Neuron (in vitro differentiated cells): ENCODE data around the gene SLC2A9.

Source experiments
- H2AFZ ChIP-seq: one replicate; pipeline ENCODE4 v1.6.1; 2013; ENCODE audit warnings: low read depth, mild to moderate bottlenecking, inconsistent platforms, low read length, moderate library complexity
- H3K27me3 ChIP-seq: one replicate; pipeline ENCODE4 v1.6.1; 2013; ENCODE audit warnings: low read length; ENCODE audit not compliant: insufficient read depth
- H3K36me3 ChIP-seq: one replicate; pipeline ENCODE4 v1.6.1; 2013; ENCODE audit warnings: low read length; ENCODE audit not compliant: insufficient read depth
- H3K4me1 ChIP-seq: one replicate; pipeline ENCODE4 v1.6.1; 2013; ENCODE audit warnings: low read length; ENCODE audit not compliant: insufficient read depth
- H3K4me3 ChIP-seq: 2 replicates; pipeline ENCODE4 v1.5.1; 2013; ENCODE audit warnings: mild to moderate bottlenecking, low read length, moderate library complexity
- H3K9me3 ChIP-seq: one replicate; pipeline ENCODE4 v1.6.1; 2013; ENCODE audit warnings: low read length

The SLC2A9 gene

GRCh38 chr4:9889306-9889705 is 132.0 kb downstream of the SLC2A9 start:
- no peak overlapping the region for H2AFZ ChIP-seq
- H3K36me3 ChIP-seq, result no peaks in the 10 kb centered on the region
- no peaks in the 10 kb centered on the region for H3K4me1 ChIP-seq
- H3K4me3 ChIP-seq, result no peak overlapping the region
- no peaks in the 10 kb centered on the region for H3K27me3 ChIP-seq
- H3K9me3 ChIP-seq, result no peaks in the 10 kb centered on the region

GRCh38 chr4:9885958-9886357 is 135.3 kb downstream of the SLC2A9 start:
- no peaks in the 10 kb centered on the region for H3K4me1 ChIP-seq
- no peak overlapping the region for H2AFZ ChIP-seq
- no peaks in the 10 kb centered on the region for H3K27me3 ChIP-seq
- no peak overlapping the region for H3K4me3 ChIP-seq
- no peaks in the 10 kb centered on the region for H3K9me3 ChIP-seq
- H3K36me3 ChIP-seq, result no peaks in the 10 kb centered on the region

DNA sequence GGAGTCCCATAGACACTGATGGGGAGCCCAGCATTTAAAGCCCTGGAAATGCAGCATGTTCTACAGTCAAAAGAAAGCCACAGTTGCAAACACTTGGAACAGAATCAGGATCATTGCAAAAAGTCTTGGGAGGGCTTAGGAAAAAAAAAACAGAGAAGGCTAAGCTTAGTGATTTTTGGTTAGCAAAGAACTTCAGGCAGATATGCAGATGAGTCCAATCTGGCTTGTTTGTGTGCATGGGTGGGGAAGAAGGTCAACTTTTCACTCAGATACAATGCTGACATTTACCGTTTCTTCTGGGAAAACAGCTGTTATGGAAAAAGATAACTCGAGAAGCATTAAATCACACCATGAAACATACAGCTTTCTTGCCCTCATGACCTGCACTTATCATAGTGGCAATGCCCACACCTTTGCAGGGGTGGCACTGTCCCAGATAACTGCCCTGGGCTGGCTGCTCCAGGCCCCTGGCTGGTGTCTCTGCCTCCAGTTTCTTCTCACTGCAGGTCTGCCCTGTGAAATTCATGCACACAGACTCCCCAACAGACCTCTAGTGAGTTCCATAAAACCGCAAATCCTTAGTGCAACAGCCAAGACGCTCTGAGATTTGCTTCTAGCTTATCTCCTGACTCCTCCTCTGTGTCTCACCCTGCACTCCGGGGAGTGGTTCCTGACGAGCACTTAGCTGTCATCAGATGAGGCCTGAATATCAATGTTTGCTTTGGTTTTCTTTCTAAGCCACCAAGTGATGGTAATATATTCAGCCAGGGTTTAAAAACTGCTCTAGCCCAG is 140.7 kb downstream of the SLC2A9 start:
- no peaks in the 10 kb centered on the region for H3K36me3 ChIP-seq
- H2AFZ ChIP-seq, result no peak overlapping the region
- H3K9me3 ChIP-seq, result no peaks in the 10 kb centered on the region
- H3K4me3 ChIP-seq, result no peak overlapping the region
- no peaks in the 10 kb centered on the region for H3K27me3 ChIP-seq
- no peaks in the 10 kb centered on the region for H3K4me1 ChIP-seq

- Histone ChIP-seq H3K9me3 (no peaks in the 10 kb centered on the region), H3K4me1 (no peaks in the 10 kb centered on the region), H3K36me3 (no peaks in the 10 kb centered on the region), H3K27me3 (no peaks in the 10 kb centered on the region), H3K4me3 (no peak overlapping the region), H2AFZ (no peak overlapping the region)
These were observed 144.2 kb downstream of the SLC2A9 start for GRCh38 chr4:9877123-9877522.

GRCh38 chr4:9875516-9875915 is 145.8 kb downstream of the SLC2A9 start:
- Histone ChIP-seq H3K4me3 (no peak overlapping the region), H3K36me3 (no peaks in the 10 kb centered on the region), H3K4me1 (no peaks in the 10 kb centered on the region), H3K27me3 (no peaks in the 10 kb centered on the region), H2AFZ (no peak overlapping the region), H3K9me3 (no peaks in the 10 kb centered on the region)

DNA sequence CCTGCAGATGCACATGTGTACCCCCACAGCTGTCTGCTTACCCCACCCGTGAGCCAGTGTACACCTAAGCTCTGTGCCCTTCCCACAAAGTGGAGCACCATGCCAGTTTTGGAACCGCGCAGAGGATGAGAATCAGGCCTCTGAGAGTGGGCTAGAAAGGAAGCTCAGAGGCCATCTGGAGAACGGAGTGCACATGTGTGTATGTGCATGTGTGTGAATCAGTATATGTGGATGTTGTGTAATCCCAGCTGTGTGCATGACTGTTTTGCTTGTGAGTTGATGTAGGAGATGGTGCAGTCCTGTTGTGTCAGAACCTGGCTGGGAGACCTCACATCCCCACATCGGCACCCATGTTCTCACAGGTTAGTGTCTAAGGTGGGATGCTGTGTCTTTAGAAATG is 146.9 kb downstream of the SLC2A9 start:
- Histone ChIP-seq H3K9me3 (no peaks in the 10 kb centered on the region), H3K4me3 (no peak overlapping the region), H3K36me3 (no peaks in the 10 kb centered on the region), H3K4me1 (no peaks in the 10 kb centered on the region), H2AFZ (no peak overlapping the region), H3K27me3 (no peaks in the 10 kb centered on the region)

GRCh38 chr4:9870165-9870790 is 151.0 kb downstream of the SLC2A9 start:
- Histone ChIP-seq H2AFZ (no peak overlapping the region), H3K27me3 (no peaks in the 10 kb centered on the region), H3K36me3 (no peaks in the 10 kb centered on the region), H3K4me3 (no peak overlapping the region), H3K9me3 (no peaks in the 10 kb centered on the region), H3K4me1 (no peaks in the 10 kb centered on the region)

DNA sequence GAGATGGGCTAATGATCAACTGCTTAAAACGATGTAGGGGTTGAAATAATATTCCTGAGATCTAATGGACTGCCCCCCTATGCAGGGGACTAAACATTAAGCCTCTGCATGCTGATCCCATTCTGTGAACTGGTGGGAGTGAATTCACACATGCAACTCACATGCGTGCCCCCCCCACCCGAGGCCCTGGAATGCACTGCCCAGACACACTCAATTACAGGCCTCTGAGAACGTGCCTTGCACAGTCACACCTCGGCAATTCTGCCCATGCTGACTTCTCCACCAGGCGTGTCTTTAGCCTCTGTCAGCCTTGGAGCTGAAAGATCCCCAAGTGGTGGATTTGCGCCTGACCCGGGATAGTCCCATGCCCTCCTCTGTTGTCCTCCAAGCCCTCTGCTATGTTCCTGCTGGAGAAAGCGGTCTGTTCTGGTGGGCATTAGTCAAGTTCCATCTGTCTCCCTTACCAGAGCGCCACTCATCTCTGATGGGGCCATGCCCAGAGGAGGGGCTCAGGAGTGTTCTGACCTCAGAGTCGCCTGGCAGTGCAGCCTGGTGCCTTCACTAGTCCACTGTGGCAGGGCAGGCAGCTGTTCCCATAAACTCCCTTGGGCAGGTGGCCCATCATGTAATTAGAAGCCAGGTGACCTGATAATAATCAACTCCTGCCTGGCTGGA is 153.4 kb downstream of the SLC2A9 start:
- Histone ChIP-seq H3K36me3 (no peaks in the 10 kb centered on the region), H3K4me1 (no peaks in the 10 kb centered on the region), H3K9me3 (no peaks in the 10 kb centered on the region), H3K27me3 (no peaks in the 10 kb centered on the region), H2AFZ (no peak overlapping the region), H3K4me3 (no peak overlapping the region)

GRCh38 chr4:9866931-9867330 is 154.4 kb downstream of the SLC2A9 start:
- H3K4me3 ChIP-seq, result no peak overlapping the region
- H3K4me1 ChIP-seq, result no peaks in the 10 kb centered on the region
- no peaks in the 10 kb centered on the region for H3K27me3 ChIP-seq
- no peaks in the 10 kb centered on the region for H3K9me3 ChIP-seq
- H3K36me3 ChIP-seq, result no peaks in the 10 kb centered on the region
- H2AFZ ChIP-seq, result no peak overlapping the region

GRCh38 chr4:9861561-9861960 is 159.7 kb downstream of the SLC2A9 start:
- Histone ChIP-seq H2AFZ (no peak overlapping the region), H3K36me3 (no peaks in the 10 kb centered on the region), H3K27me3 (no peaks in the 10 kb centered on the region), H3K9me3 (no peaks in the 10 kb centered on the region), H3K4me3 (no peak overlapping the region), H3K4me1 (no peaks in the 10 kb centered on the region)

DNA sequence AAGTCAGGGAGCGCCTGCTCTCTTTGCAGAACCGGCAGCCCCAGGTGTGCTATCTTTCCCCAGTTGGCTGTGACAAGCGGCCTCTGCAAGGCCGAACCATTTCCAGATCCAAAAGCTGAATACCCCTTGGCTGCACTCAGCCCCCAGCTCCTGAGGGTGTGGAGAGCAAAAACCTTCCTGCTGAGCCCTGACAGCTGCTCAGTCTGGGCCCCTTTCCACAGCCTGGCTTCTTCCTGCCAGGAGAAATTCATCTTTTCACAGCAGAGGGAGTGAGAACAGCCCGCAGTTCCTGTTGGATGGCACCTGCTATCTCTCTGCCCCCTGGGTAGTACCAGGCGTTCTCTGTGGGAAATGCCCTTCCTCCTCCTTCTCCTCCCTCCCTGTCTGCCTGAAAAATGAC is 161.5 kb downstream of the SLC2A9 start:
- Histone ChIP-seq H3K4me1 (no peaks in the 10 kb centered on the region), H2AFZ (no peak overlapping the region), H3K36me3 (no peaks in the 10 kb centered on the region), H3K4me3 (no peak overlapping the region), H3K27me3 (no peaks in the 10 kb centered on the region), H3K9me3 (no peaks in the 10 kb centered on the region)

GRCh38 chr4:9849538-9849920 is 171.8 kb downstream of the SLC2A9 start:
- Histone ChIP-seq H3K4me3 (no peak overlapping the region), H3K4me1 (no peaks in the 10 kb centered on the region), H3K36me3 (no peaks in the 10 kb centered on the region)

GRCh38 chr4:9847968-9848748 is 173.1 kb downstream of the SLC2A9 start:
- H3K27me3 ChIP-seq, result no peaks in the 10 kb centered on the region
- no peaks in the 10 kb centered on the region for H3K36me3 ChIP-seq
- no peak overlapping the region for H3K4me3 ChIP-seq
- no peaks in the 10 kb centered on the region for H3K9me3 ChIP-seq
- H3K4me1 ChIP-seq, result no peaks in the 10 kb centered on the region
- no peak overlapping the region for H2AFZ ChIP-seq

More at GRCh38 chr4:9849538-9849920, 171.8 kb downstream of the SLC2A9 start:
- Histone ChIP-seq H2AFZ (no peak overlapping the region), H3K27me3 (no peaks in the 10 kb centered on the region), H3K9me3 (no peaks in the 10 kb centered on the region)
